ENCODE results near the gene CCDC149. TPM values are rescaled to one million over a fixed set of nuclear protein-coding genes. Genes with fewer than 3 reads are reported as not detected.

Gene CCDC149
- total and polyA plus RNA-seq, 2 of the 13 experiments (the other 11 are each of a cell fraction or from before 2014, with no cell fraction given) = 0.44 to 0.95 TPM

GRCh38 chr4:24921491-24921890 is 8.6 kb upstream of the CCDC149 start (continued):
- TF ChIP-seq BCLAF1 (IDR thresholded peaks at IDR 0.05) = no peak
- no peak for TF ChIP-seq REXO4 (CRISPR knock-in tag; IDR thresholded peaks at IDR 0.05; ENCODE audit: borderline replicate concordance)
- TF ChIP-seq ADNP (CRISPR knock-in tag; IDR thresholded peaks at IDR 0.05) = no peak
- TF ChIP-seq BCL3 (CRISPR knock-in tag; IDR thresholded peaks at IDR 0.05) = no peak

- H3K27me3 ChIP-seq (ENCODE audit: control insufficient read depth in 1 of 2, insufficient read depth in 2 of 2, low read length in 2 of 2) = no peaks in the 10 kb centered on the region; a peak in 1 of 5 replicates
- H3K36me3 ChIP-seq (replicated peaks in 1 of 2; ENCODE audit: control insufficient read depth in 1 of 2, insufficient read depth in 2 of 2, low read length in 2 of 2) = no peaks in the 10 kb centered on the region
- BruUV-seq (replicated peaks) = no TSS peak
- no peak overlapping the region for H3K27ac ChIP-seq (ENCODE audit: extremely low read length, insufficient read depth, low read length)
- TF ChIP-seq ZNF331 (CRISPR knock-in tag; IDR thresholded peaks at IDR 0.05) = peak; percentile 97
- no peak for TF ChIP-seq ZFP36L2 (CRISPR knock-in tag; IDR thresholded peaks at IDR 0.05)
- DNase-seq (ENCODE audit: low spot score) = no peak
- ChIA-PET POLR2A (no interaction called here), CTCF (ENCODE audit: low intra/inter-chr PET ratio, low total read pairs) (no interaction called here)
- H3K4me1 ChIP-seq (ENCODE audit: insufficient read depth, low read length) = no peaks in the 10 kb centered on the region
- 0% methylated on average over 1 of the region's 2 CpGs for WGBS (ENCODE audit: low lambda C conversion rate)
- H4K20me1 ChIP-seq (ENCODE audit: insufficient read depth, low read length) = no peaks in the 10 kb centered on the region
- no peak overlapping the region for H2AFZ ChIP-seq (ENCODE audit: low read length)
- ATAC-seq = no peak
- H3K79me2 ChIP-seq (ENCODE audit: insufficient read depth, low read length) = no peaks in the 10 kb centered on the region
- H3K4me2 ChIP-seq (ENCODE audit: low read depth, low read length) = no peak overlapping the region
- H3K4me3 ChIP-seq (replicated peaks in 1 of 3; ENCODE audit: insufficient read depth in 1 of 3, low read depth in 2 of 3, low read length in 3 of 3) = no peak overlapping the region
- no peak for FAIRE-seq
- intact Hi-C loops (cut with micrococcal nuclease; ENCODE audit: unreplicated experiment) = no loop called here
- in situ Hi-C loops (cut with HindIII; ENCODE audit: extremely low pct_ligation_motif_present, low pct_unique_long_range_greater_than_20kb) = no loop called here
- H3K9ac ChIP-seq (ENCODE audit: insufficient read depth, low read depth, low read length) = no peak overlapping the region
- peaks cover 9% of the 10 kb centered on the region; the same call in 1 of the 2 replicates for H3K9me3 ChIP-seq (ENCODE audit: low read length)
Observed at GRCh38 chr4:24920008-24920407, 7.2 kb upstream of the CCDC149 start.

Data from HepG2 (cell line).